Mesothelial cell of epicardium (in vitro differentiated cells): ENCODE data around the gene SPOPL. TPM values are rescaled to one million over a fixed set of nuclear protein-coding genes. Genes with fewer than 3 reads are reported as not detected.
"Not testable (repeated sequence)": the region's sequence is repeated elsewhere in the genome, so short reads cannot be mapped to it uniquely, and the experiment has no call there.

Experiments used
- DNase-seq, 2 experiments: peaks; one replicate each; pipeline ENCODE4 v3.0.0; 2021; ENCODE audit warnings: low spot score in 2 of 2; ENCODE audit not compliant: unreplicated experiment in 2 of 2
- H3K27ac Mint-ChIP-seq: 2 replicates; pipeline ENCODE4 v1.8.0; 2021; ENCODE audit warnings: mixed read lengths
- H3K27me3 Mint-ChIP-seq: 2 replicates; pipeline ENCODE4 v1.8.0; 2021; ENCODE audit warnings: low read depth, mixed read lengths
- H3K36me3 Mint-ChIP-seq: 2 replicates; pipeline ENCODE4 v1.8.0; 2021; ENCODE audit warnings: mixed read lengths
- H3K4me1 Mint-ChIP-seq: 2 replicates; pipeline ENCODE4 v1.8.0; 2021; ENCODE audit warnings: mixed read lengths
- H3K4me3 Mint-ChIP-seq: 2 replicates; pipeline ENCODE4 v1.8.0; 2021; ENCODE audit warnings: mild to moderate bottlenecking, moderate library complexity, mixed read lengths
- H3K9me3 Mint-ChIP-seq: 2 replicates; pipeline ENCODE4 v1.8.0; 2021; ENCODE audit warnings: mixed read lengths
- total RNA-seq: library from RNA; stranded (reverse); gene quantifications from 3 replicates; pipeline ENCODE4 v1.2.1, GENCODE V29; 2021
- TF ChIP-seq, protein P1 (sequence below): fragments of 200-600 bp; sonication (generic); IDR thresholded peaks from one replicate; pipeline ENCODE4 v1.5.0; 2021; ENCODE audit warnings: antibody characterized with exemption; ENCODE audit not compliant: unreplicated experiment

SPOPL gene
- total RNA-seq, 1 donor from 2014 or later = 28.7 TPM

DNA sequence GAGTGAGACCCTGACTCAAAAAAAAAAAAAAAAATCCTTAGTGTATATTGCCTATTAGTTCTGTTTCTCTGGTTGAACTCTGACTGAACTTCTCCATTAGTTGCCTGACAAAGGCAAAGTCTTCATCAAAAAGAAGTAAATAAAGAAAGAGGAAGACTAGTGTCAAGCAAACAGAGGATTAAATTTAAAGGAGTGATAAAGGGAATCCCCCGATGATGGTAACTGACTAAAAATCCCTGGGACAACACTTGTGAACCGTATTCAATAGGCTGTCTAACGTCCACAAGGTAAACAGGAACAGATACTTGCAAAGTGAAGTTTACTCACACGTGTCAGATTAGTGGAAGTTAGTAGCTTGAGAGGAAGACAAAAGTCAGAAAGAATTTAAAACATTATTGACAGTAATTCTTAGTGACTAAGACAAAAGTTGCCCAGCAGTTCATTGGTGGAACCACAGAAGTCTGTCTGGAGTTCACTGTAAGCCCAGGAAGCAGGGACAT, 26.2 kb upstream of the SPOPL start:
- TF ChIP-seq, protein P1, sequence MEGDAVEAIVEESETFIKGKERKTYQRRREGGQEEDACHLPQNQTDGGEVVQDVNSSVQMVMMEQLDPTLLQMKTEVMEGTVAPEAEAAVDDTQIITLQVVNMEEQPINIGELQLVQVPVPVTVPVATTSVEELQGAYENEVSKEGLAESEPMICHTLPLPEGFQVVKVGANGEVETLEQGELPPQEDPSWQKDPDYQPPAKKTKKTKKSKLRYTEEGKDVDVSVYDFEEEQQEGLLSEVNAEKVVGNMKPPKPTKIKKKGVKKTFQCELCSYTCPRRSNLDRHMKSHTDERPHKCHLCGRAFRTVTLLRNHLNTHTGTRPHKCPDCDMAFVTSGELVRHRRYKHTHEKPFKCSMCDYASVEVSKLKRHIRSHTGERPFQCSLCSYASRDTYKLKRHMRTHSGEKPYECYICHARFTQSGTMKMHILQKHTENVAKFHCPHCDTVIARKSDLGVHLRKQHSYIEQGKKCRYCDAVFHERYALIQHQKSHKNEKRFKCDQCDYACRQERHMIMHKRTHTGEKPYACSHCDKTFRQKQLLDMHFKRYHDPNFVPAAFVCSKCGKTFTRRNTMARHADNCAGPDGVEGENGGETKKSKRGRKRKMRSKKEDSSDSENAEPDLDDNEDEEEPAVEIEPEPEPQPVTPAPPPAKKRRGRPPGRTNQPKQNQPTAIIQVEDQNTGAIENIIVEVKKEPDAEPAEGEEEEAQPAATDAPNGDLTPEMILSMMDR = no peak
- no peaks in the 10 kb centered on the region for H3K27me3 Mint-ChIP-seq
- H3K27ac Mint-ChIP-seq = no peak overlapping the region
- peaks cover 23% of the 10 kb centered on the region for H3K4me1 Mint-ChIP-seq
- no peaks in the 10 kb centered on the region for H3K9me3 Mint-ChIP-seq
- H3K36me3 Mint-ChIP-seq = no peaks in the 10 kb centered on the region
- H3K4me3 Mint-ChIP-seq = no peak overlapping the region
- DNase-seq = no peak

DNA sequence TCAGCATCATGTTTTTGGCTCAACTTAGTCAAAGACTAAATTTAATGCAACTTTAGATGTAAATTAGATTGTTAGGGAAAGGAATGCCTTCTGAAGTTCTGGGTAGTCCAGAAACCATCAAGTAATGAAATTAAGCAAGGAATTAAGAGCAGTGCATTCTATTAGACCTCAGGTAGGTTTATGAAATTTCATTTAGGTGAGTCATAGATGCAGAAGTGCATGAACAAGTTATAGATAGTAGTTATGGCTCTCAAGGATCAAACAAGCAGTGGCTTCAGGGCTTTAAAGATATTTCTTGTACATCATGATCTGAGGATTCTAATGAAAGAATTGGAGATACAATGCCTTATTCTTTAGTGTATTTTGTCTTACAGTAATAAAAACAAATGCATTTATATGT, 25.4 kb upstream of the SPOPL start:
- no peaks in the 10 kb centered on the region for H3K27me3 Mint-ChIP-seq
- no peak overlapping the region for H3K27ac Mint-ChIP-seq

DNA sequence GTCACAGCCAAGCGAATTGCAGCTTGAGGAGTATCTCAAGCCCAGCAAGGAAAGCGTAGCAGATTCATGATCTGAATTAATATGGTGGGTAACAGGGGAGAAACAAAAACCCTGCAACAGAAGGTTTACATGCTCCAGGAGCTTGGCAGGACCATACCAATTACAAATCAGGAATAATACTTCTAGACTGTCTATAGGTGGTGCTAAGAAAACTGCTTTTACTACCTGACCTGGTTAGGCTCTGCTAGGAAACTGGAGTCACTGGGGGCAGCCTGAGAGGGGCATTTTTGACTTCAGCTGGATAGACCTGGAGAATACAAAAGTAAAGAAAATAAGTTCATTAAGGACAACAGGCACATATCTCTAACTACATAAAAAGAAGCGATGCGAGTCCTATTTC, 24.6 kb upstream of the SPOPL start:
- H3K4me3 Mint-ChIP-seq = no peak overlapping the region
- H3K27me3 Mint-ChIP-seq = no peaks in the 10 kb centered on the region
- DNase-seq = no peak
- H3K9me3 Mint-ChIP-seq = peaks cover 10% of the 10 kb centered on the region
- TF ChIP-seq, protein P1 = no peak
- H3K36me3 Mint-ChIP-seq = peaks cover 2% of the 10 kb centered on the region
- no peak overlapping the region for H3K27ac Mint-ChIP-seq
- H3K4me1 Mint-ChIP-seq = peaks cover 23% of the 10 kb centered on the region

More for the DNA sequence above, 25.4 kb upstream of the SPOPL start:
- no peaks in the 10 kb centered on the region for H3K36me3 Mint-ChIP-seq
- DNase-seq = no peak
- TF ChIP-seq, protein P1 = no peak
- no peak overlapping the region for H3K4me3 Mint-ChIP-seq
- H3K4me1 Mint-ChIP-seq = peaks cover 23% of the 10 kb centered on the region
- H3K9me3 Mint-ChIP-seq = peaks cover 4% of the 10 kb centered on the region

DNA sequence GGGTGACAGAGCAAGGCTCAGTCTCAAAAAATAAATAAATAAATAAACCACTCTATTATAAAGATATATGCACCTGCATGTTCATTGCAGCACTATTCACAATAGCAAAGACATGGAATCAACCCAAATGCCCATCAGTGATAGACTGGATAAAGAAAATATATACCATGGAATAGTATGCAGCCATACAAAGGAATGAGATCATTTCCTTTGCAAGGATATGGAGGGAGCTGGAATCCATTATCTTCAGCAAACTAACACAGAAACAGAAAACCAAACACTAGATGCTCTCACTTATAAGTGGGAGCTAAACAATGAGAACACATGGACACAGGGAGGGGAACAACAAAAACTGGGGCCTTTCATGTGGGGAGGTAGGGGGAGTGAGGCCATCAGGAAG, 18.8 kb upstream of the SPOPL start:
- H3K4me3 Mint-ChIP-seq, H3K36me3 Mint-ChIP-seq, DNase-seq, H3K27ac Mint-ChIP-seq, H3K27me3 Mint-ChIP-seq, H3K4me1 Mint-ChIP-seq: not testable (repeated sequence)
- H3K9me3 Mint-ChIP-seq = peaks cover 18% of the 10 kb centered on the region

DNA sequence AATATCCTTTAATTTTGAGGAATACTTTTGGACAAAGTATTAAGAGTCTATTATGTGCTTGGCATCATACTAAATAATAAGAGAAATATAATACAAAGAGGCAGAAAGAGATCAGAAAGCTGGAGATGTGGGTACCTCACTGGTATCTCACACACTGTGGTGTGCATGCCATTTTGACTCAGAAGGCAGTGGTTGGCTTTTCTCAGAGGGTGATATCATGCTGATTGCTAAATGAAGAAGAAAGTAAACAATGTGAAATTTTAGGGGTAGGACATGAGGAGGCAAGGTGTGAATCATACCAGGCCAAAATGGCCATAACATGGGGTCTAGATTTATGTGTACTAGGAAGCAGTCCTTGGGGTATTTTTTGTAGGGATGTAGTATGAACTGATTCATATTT, 16.6 kb upstream of the SPOPL start:
- no peak overlapping the region for H3K27ac Mint-ChIP-seq
- no peaks in the 10 kb centered on the region for H3K4me1 Mint-ChIP-seq
- no peak overlapping the region for H3K4me3 Mint-ChIP-seq
- H3K9me3 Mint-ChIP-seq = peaks cover 18% of the 10 kb centered on the region
- TF ChIP-seq, protein P1 = no peak
- H3K36me3 Mint-ChIP-seq = peaks cover 4% of the 10 kb centered on the region
- no peaks in the 10 kb centered on the region for H3K27me3 Mint-ChIP-seq
- DNase-seq = no peak

DNA sequence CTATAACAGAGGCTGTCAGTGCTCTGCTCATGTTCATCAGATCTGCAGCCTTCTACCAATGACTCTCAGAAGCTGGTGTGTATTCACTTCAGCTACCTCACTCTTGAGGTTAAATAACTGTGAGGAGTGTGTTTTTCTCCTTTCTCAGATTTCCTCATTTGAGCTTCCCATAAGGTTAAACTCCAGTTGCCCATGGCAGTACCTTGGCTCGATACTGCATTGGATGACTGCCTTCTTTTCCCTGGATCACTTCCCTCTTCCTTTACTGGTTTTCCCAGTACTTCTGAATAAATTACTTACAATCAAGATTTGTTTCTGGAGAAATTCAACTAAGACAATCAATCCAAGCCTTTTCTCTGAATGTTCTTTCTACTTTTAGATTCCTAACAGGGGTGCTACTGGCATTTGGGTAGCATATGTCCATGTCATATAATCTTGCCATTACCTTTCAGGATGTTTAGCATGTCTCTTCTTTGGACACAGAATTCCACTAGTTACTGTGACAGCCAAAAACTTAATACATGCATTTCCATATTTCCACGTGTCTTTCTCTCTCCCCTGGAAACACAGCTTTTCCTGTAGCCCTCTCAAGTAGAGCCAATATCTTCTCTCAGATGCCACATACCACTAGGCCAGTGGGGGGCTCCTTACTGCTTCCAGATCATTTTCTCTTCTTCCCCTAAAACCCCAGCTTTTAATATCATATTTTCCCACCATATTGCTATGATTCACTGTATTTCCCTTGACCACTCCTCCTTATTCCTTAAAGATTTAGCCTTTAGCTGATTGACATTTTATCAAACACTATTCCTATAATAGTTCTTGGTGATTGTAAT, 15.0 kb upstream of the SPOPL start:
- H3K9me3 Mint-ChIP-seq = peaks cover 12% of the 10 kb centered on the region
- no peak overlapping the region for H3K4me3 Mint-ChIP-seq
- H3K27ac Mint-ChIP-seq = no peak overlapping the region
- TF ChIP-seq, protein P1 = no peak
- no peak for DNase-seq
- peaks cover 3% of the 10 kb centered on the region for H3K4me1 Mint-ChIP-seq
- H3K27me3 Mint-ChIP-seq = no peaks in the 10 kb centered on the region
- peaks cover 4% of the 10 kb centered on the region for H3K36me3 Mint-ChIP-seq
